NCI-H128 (cell line): Measurements from ENCODE around the gene UIMC1.
"Not testable (repeated sequence)": the region's sequence is repeated elsewhere in the genome, so short reads cannot be mapped to it uniquely, and the experiment has no call there.

Experiments used
- DNase-seq: peaks from one replicate; lab custom pipeline; 2025; ENCODE audit not compliant: unreplicated experiment; lab: John Stamatoyannopoulos, UW

UIMC1 gene

DNA sequence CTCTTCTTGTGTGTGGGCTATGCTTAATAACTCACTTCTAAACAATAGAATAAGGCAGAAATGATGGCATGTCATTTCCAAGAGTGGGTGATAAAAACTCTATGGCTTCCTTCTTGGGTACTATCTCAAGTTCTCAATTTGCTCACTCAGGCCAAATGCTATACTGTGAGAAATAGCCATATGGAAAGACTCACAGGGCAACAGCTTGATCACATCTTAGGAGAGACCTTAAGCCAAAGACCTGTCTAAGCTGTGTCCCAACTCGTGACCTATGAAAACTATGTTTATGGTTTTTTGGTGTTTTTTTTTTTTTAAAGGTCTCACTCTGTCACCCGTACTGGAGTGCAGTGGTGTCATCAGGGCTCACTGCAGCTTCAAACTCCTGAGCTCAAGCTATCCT is 2.1 kb upstream of the UIMC1 start:
- no peak for DNase-seq

DNA sequence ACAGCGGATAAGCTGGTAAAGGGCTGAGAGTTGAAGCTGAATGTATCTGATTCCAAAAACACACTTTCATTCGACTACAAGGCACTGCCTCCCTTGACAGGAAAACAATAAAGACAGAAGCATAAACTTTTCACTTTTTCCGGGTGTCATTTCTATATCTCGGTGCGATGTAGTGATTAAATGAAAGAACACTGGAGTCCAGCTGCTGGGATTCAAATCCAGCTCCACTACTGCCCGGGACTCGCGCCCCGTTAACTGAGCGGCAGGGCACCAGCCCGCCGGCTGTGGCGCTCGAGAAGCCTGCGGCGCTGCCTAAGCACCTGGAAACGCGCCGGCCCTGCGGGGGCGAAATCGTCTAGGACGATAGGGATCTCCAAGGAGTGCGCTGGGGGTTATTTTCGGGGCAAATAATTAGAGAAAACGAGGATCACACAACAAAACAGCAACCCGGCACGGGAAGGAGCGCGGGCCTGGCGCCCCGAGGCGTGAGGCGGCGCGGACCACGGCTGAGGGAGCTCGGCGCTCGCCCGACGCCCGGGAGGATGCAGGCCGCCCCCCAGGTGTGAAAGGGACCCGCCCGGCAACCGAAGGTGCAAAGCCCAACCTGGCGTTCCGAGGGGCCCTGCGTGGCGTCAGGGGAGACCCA is 837 bp downstream of the UIMC1 start:
- no peak for DNase-seq

DNA sequence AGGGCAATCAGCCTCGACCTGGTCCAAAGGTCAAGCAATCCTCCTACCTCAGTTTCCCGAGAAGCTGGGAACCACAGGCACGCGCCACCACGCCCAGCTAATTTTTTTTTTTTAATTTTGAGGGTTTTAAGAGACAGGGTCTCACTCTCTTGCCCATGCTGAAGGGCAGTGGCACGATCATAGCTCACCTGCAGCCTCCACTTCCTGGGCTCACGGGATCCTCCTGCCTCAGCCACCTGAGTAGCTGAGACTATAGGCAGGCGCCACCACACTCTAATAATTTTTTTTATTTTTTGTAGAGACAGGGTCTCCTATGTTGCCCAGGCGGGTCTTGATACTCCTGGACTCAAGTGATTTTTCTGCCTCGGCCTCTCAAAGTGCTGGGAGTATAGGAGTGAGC is 1.6 kb downstream of the UIMC1 start:
- no peak for DNase-seq

DNA sequence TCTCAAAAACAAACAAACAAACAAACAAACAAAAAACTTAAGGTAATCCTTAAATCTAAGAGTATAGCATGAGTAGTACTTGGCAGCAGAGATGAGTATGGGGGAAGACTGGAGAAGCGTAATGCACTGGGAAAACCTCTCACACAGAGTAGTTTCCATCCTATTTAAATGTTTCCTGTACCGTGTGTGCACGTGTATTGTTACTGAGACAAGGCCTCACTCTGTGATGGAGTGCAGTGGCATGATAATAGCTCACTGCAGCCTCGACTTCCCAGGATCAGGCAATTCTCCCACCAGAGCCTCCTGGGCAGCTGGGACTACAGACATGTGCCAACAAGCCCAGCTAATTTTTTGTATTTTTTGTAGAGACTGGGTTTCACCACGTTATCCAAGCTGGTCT is 2.9 kb downstream of the UIMC1 start:
- DNase-seq, result no peak

DNA sequence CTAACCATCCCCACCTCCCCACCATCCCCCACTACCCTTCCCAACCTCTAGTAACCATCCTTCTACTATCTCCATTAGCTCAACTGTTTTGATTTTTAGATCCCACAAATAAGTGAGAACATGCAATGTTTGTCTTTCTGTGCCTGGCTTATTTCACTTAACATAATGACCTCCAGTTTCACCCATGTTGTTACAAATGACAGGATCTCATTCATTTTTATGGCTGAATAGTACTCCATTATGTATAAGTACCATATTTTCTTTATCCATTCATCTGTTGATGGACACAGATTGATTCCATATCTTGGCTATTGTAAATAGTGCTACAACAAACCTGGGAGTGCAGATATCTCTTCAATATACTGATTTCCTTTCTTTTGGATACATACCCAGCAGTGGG is 7.1 kb downstream of the UIMC1 start:
- DNase-seq, result not testable (repeated sequence)

DNA sequence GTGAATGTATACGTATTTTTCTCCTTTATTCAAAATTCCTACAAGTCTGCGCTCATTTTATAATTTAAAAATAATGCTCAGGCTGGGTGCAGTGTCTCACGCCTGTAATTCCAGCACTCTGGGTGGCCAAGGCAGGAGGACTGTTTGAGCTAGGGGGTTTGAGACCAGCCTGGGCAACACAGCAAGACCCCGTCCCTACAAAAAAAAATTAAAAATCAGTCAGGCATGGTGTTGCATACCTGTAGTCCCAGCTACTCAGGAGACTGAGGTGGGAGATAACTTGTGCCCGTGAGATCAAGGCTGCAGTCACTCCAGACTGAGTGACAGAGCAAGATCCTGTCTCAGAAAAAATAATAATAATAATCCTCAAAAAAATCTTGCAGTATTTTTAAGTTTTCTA is 7.8 kb downstream of the UIMC1 start:
- DNase-seq, result no peak

DNA sequence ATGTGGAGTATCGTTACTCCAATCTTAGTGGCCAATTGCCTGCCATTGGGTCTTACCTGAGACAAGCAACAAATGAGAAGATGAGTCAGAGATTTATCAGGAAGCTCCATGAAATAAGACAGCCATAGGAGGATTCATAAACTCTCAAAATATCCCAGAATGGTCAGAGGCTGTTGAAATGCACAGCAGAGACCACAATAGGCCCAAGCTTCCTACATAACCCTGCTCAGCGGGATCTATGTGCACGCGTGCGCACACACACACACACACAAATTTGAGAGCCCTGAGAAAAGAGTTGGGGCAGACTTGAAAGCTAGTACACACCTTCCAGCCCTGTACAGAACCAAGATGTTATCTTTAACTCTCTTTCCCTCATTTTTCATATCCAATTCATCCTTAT is 9.8 kb downstream of the UIMC1 start:
- no peak for DNase-seq

DNA sequence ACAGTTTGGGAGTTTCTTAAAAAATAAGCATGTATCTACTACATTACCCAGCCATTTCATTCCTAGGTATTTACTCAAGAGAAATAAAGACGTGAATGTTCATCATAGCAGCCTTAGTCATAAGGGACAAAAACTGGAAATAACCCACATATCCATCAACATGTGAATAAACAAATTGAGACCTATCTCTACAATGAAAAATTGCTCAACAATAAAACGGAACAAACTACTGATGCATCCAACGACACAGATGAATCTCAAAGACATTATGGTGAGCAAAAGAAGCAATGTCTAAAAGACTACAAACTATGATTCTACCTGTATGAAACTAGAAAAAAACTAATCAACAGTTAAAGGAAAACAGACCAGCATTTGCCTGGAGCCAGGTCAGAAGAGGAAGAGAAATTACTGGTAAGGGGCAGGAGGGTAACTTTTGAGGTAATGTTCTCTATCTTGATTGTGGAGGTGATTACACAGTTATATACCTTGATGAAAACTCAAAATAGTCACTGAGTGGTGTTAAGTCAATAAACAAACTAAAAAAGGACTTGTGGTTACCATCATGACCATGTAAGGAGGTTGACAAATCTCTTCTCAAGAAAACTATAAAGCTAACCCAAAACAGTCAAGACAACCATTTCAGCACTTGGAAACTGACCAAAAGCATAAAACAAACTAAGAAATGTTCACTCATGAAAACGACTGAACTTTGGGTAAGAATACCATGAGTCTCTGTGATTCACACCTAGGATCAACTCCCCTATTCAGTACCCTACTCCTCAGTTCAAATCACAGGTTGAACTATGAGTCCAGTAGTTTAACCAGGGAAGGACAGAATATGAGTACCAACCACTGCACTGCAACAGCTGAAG is 10.4 kb downstream of the UIMC1 start:
- no peak for DNase-seq

DNA sequence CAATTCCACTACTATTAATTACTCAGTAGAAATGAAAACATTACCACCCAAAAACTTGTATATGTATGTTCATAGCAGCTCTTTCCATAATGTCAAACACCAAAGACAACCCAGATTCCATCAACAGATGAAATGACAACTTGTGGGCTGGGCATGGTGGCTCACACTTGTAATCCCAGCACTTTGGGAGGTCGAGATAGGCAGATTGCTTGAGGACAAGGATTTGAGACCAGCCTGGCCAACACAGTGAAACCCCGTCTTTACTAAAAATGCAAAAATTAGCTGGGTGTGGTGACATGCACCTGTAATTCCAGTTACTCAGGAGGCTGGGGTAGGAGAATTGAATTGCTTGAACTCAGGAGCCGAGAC is 11.5 kb downstream of the UIMC1 start:
- DNase-seq, result no peak

DNA sequence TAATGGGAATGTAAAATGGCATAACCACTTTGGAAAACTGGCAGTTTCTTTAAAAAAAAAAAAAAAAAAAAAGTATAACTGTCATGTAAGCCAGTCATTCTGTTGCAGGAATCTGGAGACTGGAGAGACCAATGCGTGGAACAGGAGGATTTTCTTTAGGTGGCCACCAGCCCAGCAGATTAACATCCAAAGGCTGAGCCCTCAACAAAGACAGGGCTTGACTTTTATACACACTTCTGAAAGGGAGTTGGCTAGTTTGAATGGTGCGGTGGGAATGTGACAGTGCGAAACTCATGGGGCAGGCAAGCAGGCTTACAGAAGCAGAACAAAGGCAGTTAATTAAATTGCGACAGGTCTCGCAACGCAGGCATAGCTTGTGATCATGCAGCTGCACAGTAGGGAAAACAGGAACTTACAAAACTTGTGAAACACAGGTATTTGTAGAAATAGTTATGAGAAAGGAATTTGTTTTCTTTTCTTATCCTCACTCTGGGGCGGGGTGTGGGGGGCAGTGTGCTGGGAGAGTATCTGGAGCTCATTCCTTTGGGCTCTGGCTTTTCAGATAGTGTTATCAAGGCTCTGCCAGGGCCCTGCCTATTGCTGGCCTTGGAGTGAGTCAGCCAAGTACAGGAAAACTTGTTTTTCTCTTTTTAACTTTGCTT is 12.0 kb downstream of the UIMC1 start:
- DNase-seq, result no peak

DNA sequence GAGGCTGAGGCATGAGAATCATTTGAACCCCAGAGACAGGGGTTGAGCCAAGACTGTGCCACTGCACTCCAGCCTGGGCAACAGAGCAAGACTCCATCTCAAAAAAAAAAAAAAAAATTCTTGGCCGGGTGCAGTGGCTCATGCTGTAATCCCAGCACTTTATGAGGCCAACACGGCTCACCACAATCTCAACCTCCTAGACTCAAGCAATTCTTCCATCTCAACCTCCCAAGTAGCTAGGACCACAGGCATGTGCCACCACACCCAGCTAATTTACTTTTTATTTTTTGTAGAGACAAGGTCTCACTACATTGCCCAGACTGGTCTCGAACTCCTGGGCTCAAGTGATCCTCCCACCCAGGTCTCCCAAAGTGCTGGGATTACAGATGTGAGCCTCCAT is 13.5 kb downstream of the UIMC1 start:
- not testable (repeated sequence) for DNase-seq

DNA sequence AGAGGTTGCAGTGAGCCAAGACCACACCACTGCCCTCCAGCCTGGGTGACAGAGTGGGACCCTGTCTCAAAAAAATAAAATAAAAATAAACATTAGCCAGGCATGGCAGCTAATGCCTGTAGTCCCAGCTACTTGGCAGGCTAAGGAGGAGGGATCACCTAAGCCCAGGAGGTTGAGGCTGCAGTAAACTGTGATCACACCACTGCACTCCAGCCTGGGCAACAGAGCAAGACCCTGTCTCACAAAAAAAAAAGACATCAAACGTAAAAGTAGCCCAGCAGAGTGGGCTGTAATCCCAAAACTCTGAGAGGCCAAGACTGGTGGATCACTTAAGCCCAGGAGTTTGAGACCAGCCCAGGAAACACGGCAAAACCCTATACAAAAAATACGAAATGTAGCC is 19.0 kb downstream of the UIMC1 start:
- no peak for DNase-seq

DNA sequence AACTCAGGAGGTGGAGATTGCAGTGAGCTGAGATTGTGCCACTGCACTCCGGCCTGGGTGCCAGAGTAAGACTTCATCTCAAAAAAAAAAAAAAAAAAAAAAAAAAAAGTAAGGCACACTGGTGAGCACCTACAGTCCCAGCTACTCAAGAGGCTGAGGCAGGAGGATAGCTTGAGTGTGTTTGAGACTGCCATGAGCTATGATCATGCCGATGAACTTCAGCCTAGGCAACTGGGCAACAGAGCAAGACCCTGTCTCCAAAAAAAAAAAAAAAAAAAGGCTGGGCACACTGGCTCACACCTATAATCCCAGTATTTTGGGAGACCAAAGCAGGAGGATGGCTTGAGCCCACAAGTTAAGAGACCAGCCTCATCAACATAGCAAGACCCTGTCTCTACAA is 20.3 kb downstream of the UIMC1 start:
- DNase-seq, result no peak

DNA sequence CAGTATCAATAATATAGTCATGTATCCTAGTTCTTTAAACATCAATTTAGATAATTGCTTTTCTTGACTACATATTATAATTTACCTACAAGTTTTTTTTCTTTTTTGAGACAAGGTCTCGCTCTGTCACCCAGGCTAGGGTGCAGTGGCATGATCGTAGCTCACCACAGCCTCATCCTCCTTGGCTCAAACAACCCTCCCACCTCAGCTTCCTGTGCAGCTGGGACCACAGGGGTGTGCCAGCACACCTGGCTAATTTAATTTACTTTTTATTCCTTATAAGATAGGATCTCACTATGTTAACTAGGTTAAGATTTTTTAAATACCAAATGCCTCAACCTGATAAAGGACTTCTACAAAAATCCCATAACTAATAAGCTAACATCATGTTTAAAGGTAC is 21.1 kb downstream of the UIMC1 start:
- no peak for DNase-seq

DNA sequence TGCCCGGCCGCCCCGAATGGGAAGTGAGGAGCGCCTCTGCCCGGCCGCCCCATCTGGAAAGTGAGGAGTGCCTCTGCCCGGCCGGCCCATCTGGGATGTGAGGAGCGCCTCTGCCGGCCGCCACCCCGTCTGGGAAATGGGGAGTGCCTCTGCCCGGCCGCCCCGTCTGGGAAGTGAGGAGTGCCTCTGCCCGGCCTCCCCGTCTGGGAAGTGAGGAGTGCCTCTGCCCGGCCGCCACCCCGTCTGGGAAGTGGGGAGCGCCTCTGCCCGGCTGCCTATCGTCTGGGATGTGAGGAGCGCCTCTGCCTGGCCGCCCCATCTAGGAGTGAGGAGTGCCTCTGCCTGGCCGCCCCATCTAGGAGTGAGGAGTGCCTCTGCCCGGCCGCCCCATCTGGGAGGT is 22.4 kb downstream of the UIMC1 start:
- DNase-seq, result not testable (repeated sequence)

DNA sequence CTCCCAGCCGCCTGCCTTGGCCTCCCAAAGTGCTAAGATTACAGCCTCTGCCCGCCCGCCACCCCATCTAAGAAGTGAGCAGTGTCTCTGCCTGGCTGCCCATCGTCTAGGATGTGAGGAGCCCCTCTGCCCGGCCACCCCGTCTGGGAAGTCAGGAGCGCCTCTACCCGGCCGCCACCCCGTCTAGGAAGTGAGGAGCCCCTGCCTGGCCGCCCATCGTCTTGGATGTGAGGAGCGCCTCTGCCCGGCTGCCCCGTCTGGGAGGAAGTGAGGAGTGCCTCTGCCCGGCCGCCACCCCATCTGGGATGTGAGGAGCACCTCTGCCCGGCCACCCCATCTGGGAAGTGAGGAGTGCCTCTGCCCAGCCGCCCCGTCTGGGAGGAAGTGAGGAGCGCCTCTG is 23.0 kb downstream of the UIMC1 start:
- not testable (repeated sequence) for DNase-seq

DNA sequence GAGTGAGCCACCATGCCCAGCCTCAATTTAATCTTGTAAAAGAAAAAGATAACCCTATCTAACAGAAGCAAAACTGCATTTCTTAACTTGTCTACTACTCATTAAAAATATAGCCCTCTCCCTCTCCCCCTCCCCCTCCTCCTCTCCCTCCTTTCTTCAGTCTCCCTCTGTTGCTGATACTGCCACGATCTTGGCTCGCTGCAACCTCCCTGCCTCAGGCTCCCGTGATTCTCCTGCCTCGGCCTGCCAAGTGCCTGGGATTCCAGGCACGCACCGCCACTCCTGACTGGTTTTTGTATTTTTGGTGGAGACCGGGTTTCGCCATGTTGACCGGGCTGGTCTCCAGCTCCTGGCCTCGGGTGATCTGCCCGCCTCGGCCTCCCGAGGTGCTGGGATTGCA is 23.5 kb downstream of the UIMC1 start:
- DNase-seq, result not testable (repeated sequence)

DNA sequence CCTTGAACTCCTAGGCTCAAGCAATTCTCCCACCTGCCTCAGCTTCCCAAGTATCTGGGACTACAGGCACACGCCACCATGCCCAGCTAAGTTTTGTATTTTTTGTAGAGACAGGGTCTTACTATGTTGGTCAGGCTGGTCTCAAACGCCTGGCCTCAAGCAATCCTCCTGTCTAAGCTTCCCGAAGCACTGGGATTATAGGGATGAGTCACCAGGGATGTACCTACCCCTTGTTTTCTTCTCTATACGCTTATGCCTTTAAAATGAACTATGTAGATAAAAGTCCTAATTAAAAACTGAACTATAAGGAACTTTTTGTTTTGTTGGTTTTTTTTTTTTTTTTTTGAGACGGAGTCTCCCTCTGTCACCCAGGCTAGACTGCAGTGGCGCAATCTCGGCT is 25.8 kb downstream of the UIMC1 start:
- no peak for DNase-seq

DNA sequence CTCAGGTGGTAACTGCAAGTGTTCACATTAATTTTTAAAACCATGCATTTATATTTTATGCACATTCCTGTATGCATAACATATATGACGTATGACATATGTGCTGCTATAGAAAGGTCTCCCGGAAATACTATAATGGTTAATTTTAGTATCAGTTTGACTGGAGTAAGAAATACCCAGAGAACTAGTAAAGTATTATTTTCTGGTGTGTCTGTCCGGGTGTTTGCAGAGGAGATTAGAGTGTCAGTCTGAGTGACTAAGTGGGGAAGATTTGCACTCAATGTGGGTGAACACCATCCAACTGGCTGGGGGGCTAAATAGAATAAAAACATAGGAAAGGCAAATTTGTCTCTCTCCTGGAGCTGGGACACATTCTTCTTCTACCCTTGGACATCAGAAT is 26.9 kb downstream of the UIMC1 start:
- no peak for DNase-seq

DNA sequence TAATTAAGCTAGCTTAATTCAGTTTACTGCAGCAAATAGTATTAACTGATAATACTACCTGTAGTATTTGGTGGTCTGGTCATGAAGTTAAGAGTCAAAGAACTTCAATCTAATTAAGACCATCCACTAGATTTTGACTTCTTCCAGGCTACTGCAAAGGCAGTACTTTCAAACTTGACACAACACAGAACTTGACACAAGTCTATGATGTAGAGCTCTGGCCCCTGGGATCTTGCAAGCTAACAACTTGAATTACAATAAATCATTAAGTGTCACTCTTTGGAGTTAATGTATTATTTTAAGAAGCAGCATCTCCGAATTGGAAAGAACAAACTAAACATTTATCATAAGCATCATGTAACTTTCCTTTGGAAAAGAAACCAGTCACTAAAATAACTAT is 40.9 kb downstream of the UIMC1 start:
- no peak for DNase-seq

DNA sequence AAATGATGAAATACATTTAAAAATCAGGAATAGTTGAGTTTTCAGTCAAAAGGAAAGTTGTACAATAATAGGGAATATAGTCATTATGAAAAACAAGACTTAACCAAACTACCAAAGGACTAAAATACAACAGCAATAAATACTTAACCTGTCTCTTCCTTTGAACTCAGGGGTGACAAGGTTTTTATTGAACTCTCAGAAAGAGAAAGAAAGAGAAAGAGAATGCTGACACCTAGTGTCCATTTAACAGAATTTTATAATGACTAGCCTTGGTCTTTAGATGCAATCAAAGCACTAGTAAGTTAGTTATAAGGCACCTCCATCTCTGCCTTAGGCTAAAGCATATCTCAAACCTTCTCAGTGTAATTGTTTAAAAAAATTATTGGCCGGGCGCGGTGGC is 47.5 kb downstream of the UIMC1 start:
- DNase-seq, result no peak

DNA sequence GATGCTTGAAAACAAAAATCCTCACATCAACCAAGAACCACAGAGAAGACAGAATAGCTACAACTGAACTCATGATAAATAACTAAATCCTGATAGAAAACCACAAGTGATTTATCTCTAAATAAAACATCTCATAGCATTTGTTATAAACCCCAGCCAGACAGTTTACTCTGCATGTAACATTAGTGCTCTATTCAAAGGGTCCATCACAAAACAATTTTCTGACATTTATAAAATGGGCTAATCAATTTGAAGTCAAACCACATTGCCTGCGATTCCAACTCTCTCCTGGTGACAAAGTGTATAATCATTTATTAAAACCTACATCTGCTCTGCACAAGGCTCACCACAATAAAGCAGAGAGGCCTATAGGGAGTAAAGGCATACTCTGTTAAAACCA is 49.8 kb downstream of the UIMC1 start:
- DNase-seq, result no peak
